SU-DHL-6 (cell line): ENCODE data around the gene DRC7.

Experiments
- H2AFZ ChIP-seq: fragments of 200-600 bp; sonication (generic); 2 replicates; pipeline ENCODE4 v1.6.1; 2014; ENCODE audit warnings: low read depth, mild to moderate bottlenecking, moderate library complexity, mixed read lengths, antibody characterized with exemption, low read length; ENCODE audit not compliant: severe bottlenecking
- H3F3A ChIP-seq: fragments of 200-600 bp; shearing (Covaris generic); 2 replicates; pipeline ENCODE4 v1.6.0; 2016; ENCODE audit warnings: antibody characterized with exemption, mild to moderate bottlenecking; ENCODE audit not compliant: insufficient read depth
- H3K27ac ChIP-seq: fragments of 200-600 bp; sonication (generic); 2 replicates; pipeline ENCODE4 v1.5.1; 2016; ENCODE audit warnings: low read depth, mild to moderate bottlenecking, low read length, moderate library complexity, mixed read lengths
- H3K27me3 ChIP-seq: fragments of 200-600 bp; sonication (generic), shearing (Covaris generic); 2 replicates; pipeline ENCODE4 v1.6.0; 2014; ENCODE audit warnings: mild to moderate bottlenecking, low read length
- H3K36me3 ChIP-seq: fragments of 200-600 bp; sonication (generic); 2 replicates; pipeline ENCODE4 v1.6.1; 2014; ENCODE audit warnings: mild to moderate bottlenecking, low read length, mixed read lengths
- H3K4me2 ChIP-seq: fragments of 300-600, 200-600 bp; shearing (Covaris generic), sonication (generic); 2 replicates; pipeline ENCODE4 v1.6.0; 2014; ENCODE audit warnings: low read length, low read depth, mild to moderate bottlenecking; ENCODE audit not compliant: poor library complexity, severe bottlenecking
- H3K4me3 ChIP-seq: fragments of 200-600 bp; sonication (generic); 2 replicates; pipeline ENCODE4 v1.5.1; 2014; ENCODE audit warnings: antibody characterized with exemption, low read length, mild to moderate bottlenecking, mixed read lengths; ENCODE audit not compliant: insufficient read depth, poor library complexity, severe bottlenecking
- H3K79me2 ChIP-seq: fragments of 200-600 bp; sonication (generic); 2 replicates; pipeline ENCODE4 v1.6.1; 2014; ENCODE audit warnings: mild to moderate bottlenecking, low read length, moderate library complexity; ENCODE audit not compliant: insufficient read depth
- H3K9ac ChIP-seq: fragments of 200-600 bp; sonication (generic); 2 replicates; pipeline ENCODE4 v1.7.0; 2014; ENCODE audit warnings: mild to moderate bottlenecking, low read length
- H3K9me2 ChIP-seq: fragments of 200-600 bp; sonication (generic); replicated peaks from 2 replicates; pipeline ENCODE4 v1.6.1; 2014; ENCODE audit warnings: low read length; ENCODE audit not compliant: insufficient read depth
- H3K9me3 ChIP-seq: fragments of 200-600 bp; sonication (generic); 2 replicates; pipeline ENCODE4 v1.6.1; 2014; ENCODE audit warnings: low read length, mixed read lengths; ENCODE audit not compliant: insufficient read depth
- H4K20me1 ChIP-seq: fragments of 200-600 bp; sonication (generic); 2 replicates; pipeline ENCODE4 v1.6.1; 2014; ENCODE audit warnings: low read depth, mild to moderate bottlenecking, antibody characterized with exemption, low read length, moderate library complexity, mixed read lengths
- EZH2phosphoT487 ChIP-seq: fragments of 200-600 bp; sonication (generic), shearing (Covaris generic); conservative IDR thresholded peaks from 2 replicates; pipeline ENCODE4 v1.6.1; 2018; ENCODE audit warnings: mild to moderate bottlenecking, antibody characterized with exemption, low read length, moderate library complexity, mixed read lengths
- TF ChIP-seq, protein P1 (sequence below): fragments of 200-600 bp; sonication (generic); IDR thresholded peaks from one replicate; pipeline ENCODE4 v1.5.1; 2017; ENCODE audit warnings: antibody characterized with exemption, mild to moderate bottlenecking, low read length, moderate library complexity; ENCODE audit not compliant: insufficient read depth, poor library complexity, severe bottlenecking

The DRC7 gene

DNA sequence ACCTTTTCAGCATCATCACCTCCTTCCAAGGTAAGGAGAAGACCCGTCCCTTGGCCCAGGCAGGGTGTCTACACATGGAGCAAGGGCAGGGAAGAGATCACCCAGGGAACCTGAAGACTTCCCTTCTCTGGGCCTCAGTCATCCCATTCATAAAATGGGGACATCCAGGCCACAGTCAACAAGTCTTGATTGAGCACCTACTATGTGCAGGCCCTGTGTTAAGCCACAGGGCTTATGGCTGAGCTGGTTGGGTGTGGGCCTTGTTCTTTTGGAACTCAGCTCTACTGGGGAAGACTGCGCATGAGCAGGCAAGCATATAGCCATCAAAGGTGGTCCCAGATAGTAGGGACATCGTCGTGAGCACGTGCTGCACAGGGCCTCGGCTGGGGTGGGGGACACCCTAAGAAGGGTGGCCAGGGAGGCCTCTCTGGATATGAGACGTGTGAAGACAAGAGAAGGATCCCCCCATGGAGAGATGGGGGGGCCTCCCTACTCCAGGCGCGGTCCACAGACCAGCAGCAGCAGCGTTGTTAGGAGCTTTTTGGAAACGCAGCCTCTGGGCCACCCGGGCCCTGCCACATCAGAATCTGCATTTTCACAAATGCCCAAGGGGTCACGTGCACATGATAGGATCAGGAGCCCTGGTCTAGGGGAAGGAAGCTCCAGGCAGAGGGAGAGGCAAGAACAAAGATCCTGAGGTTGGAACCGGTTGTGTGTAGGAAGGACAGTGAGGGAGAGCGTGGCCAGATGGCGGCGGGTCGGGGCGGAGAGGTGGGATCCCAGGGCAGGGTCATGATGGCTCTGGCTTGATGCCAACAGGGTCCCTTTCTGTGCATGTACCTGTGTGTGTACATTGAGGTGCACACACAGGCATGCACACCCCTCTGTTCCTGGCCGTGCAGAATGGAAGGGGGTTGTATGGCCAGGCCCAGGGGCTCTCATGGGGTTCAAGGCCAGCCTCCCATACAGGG, 32.4 kb upstream of the DRC7 start:
- no peak overlapping the region for H3K27ac ChIP-seq
- H3K9me2 ChIP-seq, result no peaks in the 10 kb centered on the region
- no peak overlapping the region for H3K4me2 ChIP-seq
- no peak overlapping the region for H2AFZ ChIP-seq
- H3K4me3 ChIP-seq, result no peak overlapping the region
- no peaks in the 10 kb centered on the region for H3K27me3 ChIP-seq
- H3F3A ChIP-seq, result no peaks in the 10 kb centered on the region
- TF ChIP-seq, protein P1, sequence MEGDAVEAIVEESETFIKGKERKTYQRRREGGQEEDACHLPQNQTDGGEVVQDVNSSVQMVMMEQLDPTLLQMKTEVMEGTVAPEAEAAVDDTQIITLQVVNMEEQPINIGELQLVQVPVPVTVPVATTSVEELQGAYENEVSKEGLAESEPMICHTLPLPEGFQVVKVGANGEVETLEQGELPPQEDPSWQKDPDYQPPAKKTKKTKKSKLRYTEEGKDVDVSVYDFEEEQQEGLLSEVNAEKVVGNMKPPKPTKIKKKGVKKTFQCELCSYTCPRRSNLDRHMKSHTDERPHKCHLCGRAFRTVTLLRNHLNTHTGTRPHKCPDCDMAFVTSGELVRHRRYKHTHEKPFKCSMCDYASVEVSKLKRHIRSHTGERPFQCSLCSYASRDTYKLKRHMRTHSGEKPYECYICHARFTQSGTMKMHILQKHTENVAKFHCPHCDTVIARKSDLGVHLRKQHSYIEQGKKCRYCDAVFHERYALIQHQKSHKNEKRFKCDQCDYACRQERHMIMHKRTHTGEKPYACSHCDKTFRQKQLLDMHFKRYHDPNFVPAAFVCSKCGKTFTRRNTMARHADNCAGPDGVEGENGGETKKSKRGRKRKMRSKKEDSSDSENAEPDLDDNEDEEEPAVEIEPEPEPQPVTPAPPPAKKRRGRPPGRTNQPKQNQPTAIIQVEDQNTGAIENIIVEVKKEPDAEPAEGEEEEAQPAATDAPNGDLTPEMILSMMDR, result no peak
- no peak for TF ChIP-seq EZH2phosphoT487
- no peaks in the 10 kb centered on the region for H4K20me1 ChIP-seq
- no peak overlapping the region for H3K9ac ChIP-seq
- H3K36me3 ChIP-seq, result no peaks in the 10 kb centered on the region
- no peaks in the 10 kb centered on the region for H3K9me3 ChIP-seq
- no peaks in the 10 kb centered on the region for H3K79me2 ChIP-seq

DNA sequence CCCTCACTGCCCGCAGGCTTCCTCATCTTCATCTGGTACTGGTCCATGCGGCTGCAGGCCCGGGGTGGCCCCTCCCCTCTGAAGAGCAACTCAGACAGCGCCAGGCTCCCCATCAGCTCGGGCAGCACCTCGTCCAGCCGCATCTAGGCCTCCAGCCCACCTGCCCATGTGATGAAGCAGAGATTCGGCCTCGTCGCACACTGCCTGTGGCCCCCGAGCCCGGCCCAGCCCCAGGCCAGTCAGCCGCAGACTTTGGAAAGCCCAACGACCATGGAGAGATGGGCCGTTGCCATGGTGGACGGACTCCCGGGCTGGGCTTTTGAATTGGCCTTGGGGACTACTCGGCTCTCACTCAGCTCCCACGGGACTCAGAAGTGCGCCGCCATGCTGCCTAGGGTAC, 31.2 kb upstream of the DRC7 start:
- TF ChIP-seq, protein P1, result no peak
- no peak for TF ChIP-seq EZH2phosphoT487

DNA sequence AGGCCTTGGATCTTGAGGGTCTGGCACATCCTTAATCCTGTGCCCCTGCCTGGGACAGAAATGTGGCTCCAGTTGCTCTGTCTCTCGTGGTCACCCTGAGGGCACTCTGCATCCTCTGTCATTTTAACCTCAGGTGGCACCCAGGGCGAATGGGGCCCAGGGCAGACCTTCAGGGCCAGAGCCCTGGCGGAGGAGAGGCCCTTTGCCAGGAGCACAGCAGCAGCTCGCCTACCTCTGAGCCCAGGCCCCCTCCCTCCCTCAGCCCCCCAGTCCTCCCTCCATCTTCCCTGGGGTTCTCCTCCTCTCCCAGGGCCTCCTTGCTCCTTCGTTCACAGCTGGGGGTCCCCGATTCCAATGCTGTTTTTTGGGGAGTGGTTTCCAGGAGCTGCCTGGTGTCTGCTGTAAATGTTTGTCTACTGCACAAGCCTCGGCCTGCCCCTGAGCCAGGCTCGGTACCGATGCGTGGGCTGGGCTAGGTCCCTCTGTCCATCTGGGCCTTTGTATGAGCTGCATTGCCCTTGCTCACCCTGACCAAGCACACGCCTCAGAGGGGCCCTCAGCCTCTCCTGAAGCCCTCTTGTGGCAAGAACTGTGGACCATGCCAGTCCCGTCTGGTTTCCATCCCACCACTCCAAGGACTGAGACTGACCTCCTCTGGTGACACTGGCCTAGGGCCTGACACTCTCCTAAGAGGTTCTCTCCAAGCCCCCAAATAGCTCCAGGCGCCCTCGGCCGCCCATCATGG, 30.5 kb upstream of the DRC7 start:
- H3K4me3 ChIP-seq, result no peak overlapping the region
- no peak overlapping the region for H2AFZ ChIP-seq
- H3K36me3 ChIP-seq, result no peaks in the 10 kb centered on the region
- no peak overlapping the region for H3K4me2 ChIP-seq
- H3K9me2 ChIP-seq, result no peaks in the 10 kb centered on the region
- H4K20me1 ChIP-seq, result no peaks in the 10 kb centered on the region
- no peak for TF ChIP-seq EZH2phosphoT487
- TF ChIP-seq, protein P1, result no peak
- no peaks in the 10 kb centered on the region for H3K27me3 ChIP-seq
- no peaks in the 10 kb centered on the region for H3F3A ChIP-seq
- no peak overlapping the region for H3K27ac ChIP-seq
- H3K9ac ChIP-seq, result no peak overlapping the region
- no peaks in the 10 kb centered on the region for H3K9me3 ChIP-seq
- H3K79me2 ChIP-seq, result no peaks in the 10 kb centered on the region

More for the DNA sequence above, 31.2 kb upstream of the DRC7 start:
- Histone ChIP-seq H3K27me3 (no peaks in the 10 kb centered on the region), H3K36me3 (no peaks in the 10 kb centered on the region), H3K4me3 (no peak overlapping the region), H3K4me2 (no peak overlapping the region), H3K79me2 (no peaks in the 10 kb centered on the region), H3F3A (no peaks in the 10 kb centered on the region), H2AFZ (no peak overlapping the region), H4K20me1 (no peaks in the 10 kb centered on the region), H3K9me2 (no peaks in the 10 kb centered on the region), H3K9ac (no peak overlapping the region), H3K9me3 (no peaks in the 10 kb centered on the region), H3K27ac (no peak overlapping the region)
